Brain microvascular endothelial cell (primary cell): ENCODE measurements around the gene KLC3.
A peak's percentile ranks its signal among the peaks of the same experiment; 100 is the strongest.
"Not testable (repeated sequence)": the region's sequence is repeated elsewhere in the genome, so short reads cannot be mapped to it uniquely, and the experiment has no call there.

Source experiments
- DNase-seq: peaks from one replicate; pipeline ENCODE4 v3.0.0-alpha.2; 2020
- H3K27ac ChIP-seq: fragments of 250-450 bp; sonication (Bioruptor Pico); 2 replicates; pipeline ENCODE4 v1.5.1; 2020; ENCODE audit warnings: mild to moderate bottlenecking, moderate library complexity
- H3K27me3 ChIP-seq: fragments of 250-450 bp; sonication (Bioruptor Pico); replicated peaks from 2 replicates; pipeline ENCODE4 v1.5.1; 2020; ENCODE audit warnings: mild to moderate bottlenecking
- H3K36me3 ChIP-seq: fragments of 250-450 bp; sonication (Bioruptor Pico); replicated peaks from 2 replicates; pipeline ENCODE4 v1.5.1; 2020; ENCODE audit warnings: mild to moderate bottlenecking
- H3K4me3 ChIP-seq: 2 replicates; pipeline ENCODE4 v1.5.1; 2011; ENCODE audit warnings: low read depth, mild to moderate bottlenecking, control low read depth, low read length, moderate library complexity
- in situ Hi-C: cut with HindIII; loops from 2 replicates; pipeline ENCODE4 v1.10.0; 2017; ENCODE audit warnings: low sequenced_read_pairs, low pct_ligation_motif_present
- TF ChIP-seq, protein P1 (sequence below): IDR thresholded peaks from 2 replicates; pipeline ENCODE4 v1.5.1; 2011; ENCODE audit warnings: low read depth, mild to moderate bottlenecking, moderate library complexity, low read length, control low read depth, inconsistent platforms; ENCODE audit errors: missing control alignments

Gene KLC3

DNA sequence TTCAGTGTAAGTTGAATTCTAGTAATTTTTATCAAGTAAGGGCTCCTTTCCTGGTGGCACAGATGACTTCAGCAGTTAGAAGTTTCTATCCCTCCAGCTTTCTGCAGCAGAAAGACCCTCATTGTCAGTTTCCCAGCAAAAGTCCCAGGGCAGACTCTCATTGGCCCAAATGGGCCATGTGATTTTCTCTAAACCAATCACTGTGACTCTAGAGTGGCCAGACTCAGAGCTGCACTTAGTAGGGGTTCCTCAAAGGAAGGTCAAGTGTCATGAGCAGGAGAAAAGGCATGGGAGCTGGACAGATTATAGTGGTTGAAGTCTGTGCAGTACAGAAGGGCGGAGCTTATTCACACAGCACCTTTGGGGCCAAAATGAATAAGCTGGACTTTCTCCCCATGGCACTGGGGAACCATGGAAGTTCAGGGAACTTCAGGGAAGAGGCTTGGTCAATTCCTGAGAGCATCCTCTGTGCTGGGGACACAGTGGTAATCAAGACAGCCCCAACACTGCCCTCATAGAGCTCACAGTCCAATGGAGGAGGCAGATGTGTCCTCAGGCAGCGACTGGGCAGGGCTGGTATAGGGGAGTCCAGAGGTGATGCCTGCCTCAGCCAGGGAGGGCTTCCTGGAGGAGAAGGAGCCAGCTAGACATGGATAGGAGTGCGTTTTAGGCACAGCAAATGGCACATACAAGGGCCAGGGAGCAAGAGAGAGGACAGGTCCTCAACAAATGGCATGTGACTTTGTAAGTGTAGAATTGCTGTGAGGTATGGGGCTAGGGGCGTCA lies 36.2 kb upstream of the KLC3 start:
- TF ChIP-seq, protein P1, sequence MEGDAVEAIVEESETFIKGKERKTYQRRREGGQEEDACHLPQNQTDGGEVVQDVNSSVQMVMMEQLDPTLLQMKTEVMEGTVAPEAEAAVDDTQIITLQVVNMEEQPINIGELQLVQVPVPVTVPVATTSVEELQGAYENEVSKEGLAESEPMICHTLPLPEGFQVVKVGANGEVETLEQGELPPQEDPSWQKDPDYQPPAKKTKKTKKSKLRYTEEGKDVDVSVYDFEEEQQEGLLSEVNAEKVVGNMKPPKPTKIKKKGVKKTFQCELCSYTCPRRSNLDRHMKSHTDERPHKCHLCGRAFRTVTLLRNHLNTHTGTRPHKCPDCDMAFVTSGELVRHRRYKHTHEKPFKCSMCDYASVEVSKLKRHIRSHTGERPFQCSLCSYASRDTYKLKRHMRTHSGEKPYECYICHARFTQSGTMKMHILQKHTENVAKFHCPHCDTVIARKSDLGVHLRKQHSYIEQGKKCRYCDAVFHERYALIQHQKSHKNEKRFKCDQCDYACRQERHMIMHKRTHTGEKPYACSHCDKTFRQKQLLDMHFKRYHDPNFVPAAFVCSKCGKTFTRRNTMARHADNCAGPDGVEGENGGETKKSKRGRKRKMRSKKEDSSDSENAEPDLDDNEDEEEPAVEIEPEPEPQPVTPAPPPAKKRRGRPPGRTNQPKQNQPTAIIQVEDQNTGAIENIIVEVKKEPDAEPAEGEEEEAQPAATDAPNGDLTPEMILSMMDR = no peak
- DNase-seq = no peak
- in situ Hi-C loops = no loop called here

DNA sequence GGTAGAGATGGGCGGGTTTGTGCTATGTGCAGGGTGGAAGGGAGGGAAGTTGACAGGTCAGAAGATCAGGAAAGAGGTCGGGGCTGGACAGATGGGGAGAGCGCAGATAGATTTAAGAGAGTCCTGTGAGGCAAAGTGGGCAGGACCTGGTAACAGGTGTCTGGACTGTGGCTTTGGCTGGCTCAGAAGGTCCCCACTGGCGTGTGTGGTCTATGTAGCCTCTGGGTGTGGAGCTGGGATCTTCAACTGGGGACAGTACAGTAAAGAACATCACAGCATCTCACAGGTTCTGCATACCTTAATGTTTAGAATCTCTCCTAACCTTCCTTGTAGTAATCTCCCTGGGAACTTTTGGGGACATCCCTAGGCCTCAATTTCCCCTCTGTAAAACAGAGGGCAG lies 35.5 kb upstream of the KLC3 start:
- in situ Hi-C loops = no loop called here
- TF ChIP-seq, protein P1 = no peak
- DNase-seq = no peak
- no peak overlapping the region for H3K27ac ChIP-seq
- H3K4me3 ChIP-seq = no peak overlapping the region
- H3K36me3 ChIP-seq = peaks cover 5% of the 10 kb centered on the region
- H3K27me3 ChIP-seq = no peaks in the 10 kb centered on the region

More for the DNA sequence above, 36.2 kb upstream of the KLC3 start:
- Histone ChIP-seq H3K4me3 (no peak overlapping the region), H3K27me3 (no peaks in the 10 kb centered on the region), H3K36me3 (peaks cover 5% of the 10 kb centered on the region), H3K27ac (no peak overlapping the region)

DNA sequence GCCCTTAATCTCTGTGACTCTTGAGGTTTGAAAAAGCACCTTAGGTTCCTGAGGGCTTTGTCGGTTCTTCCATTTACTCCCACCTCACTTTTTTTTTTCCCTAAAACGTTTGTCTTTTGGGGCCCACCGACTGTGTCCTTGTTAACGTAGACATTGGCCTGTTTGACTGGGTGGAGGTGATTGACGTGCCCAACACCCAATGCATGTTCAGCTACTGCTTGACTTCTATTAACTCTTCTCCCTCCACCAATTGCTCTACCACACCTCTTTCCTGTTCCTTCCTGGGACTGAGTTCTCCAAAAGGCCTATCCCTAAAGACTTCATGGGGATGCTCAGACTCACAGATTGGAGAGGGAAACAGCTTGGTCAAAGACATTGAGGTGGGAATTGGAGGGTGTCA lies 35.1 kb upstream of the KLC3 start:
- H3K36me3 ChIP-seq = peaks cover 5% of the 10 kb centered on the region
- no peak overlapping the region for H3K27ac ChIP-seq
- in situ Hi-C loops = no loop called here
- TF ChIP-seq, protein P1 = no peak
- DNase-seq = peak; percentile 48
- no peaks in the 10 kb centered on the region for H3K27me3 ChIP-seq
- H3K4me3 ChIP-seq = no peak overlapping the region

DNA sequence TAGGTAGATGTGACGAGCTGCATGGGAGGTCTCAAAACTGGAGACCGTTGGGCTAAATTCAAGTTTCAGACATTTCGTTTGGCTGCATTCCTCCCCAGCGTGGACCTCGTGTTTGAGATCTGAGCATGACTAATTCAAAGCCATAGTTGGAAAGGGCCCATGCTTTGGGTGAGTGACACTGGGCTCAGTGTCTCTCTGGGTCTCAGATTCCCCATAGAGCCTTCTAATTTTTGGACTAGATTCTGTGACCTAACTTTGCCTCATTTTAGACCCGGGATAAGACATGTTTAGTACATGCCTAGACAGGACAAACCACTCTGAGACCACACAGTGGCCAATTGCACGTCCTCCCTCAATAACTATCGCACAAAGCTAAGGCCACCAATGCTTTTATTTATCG lies 34.5 kb upstream of the KLC3 start:
- Histone ChIP-seq H3K36me3 (no peaks in the 10 kb centered on the region), H3K27ac (no peak overlapping the region), H3K27me3 (no peaks in the 10 kb centered on the region), H3K4me3 (no peak overlapping the region)
- in situ Hi-C loops = no loop called here
- DNase-seq = no peak
- TF ChIP-seq, protein P1 = no peak

DNA sequence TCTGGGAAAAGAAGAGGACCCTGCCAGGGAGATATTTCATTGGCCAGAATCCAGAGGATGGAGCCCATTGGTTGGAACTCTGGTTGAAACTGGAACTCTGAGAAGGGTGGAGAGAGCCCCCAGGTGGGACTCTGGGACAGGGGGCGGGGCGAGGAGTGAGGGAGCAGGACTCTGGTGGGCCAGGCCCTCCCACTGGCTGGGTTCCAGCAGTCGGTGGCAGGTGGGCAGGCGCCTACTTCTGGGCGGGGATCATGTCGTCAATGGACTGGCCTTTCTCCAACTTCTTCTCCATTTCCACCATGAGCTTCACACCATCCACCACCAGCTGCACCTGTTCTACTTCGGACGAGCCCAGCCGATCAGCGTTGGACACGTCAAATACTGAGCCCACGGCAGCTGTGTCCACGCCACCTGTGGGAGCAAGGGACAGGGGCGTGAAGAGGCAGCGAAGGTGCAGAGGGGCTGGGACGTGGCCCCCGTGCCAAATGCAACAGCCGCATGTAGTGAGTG lies 34.0 kb upstream of the KLC3 start:
- TF ChIP-seq, protein P1 = no peak
- in situ Hi-C loops = no loop called here
- Histone ChIP-seq H3K36me3 (no peaks in the 10 kb centered on the region), H3K27me3 (no peaks in the 10 kb centered on the region), H3K27ac (no peak overlapping the region), H3K4me3 (no peak overlapping the region)
- no peak for DNase-seq

DNA sequence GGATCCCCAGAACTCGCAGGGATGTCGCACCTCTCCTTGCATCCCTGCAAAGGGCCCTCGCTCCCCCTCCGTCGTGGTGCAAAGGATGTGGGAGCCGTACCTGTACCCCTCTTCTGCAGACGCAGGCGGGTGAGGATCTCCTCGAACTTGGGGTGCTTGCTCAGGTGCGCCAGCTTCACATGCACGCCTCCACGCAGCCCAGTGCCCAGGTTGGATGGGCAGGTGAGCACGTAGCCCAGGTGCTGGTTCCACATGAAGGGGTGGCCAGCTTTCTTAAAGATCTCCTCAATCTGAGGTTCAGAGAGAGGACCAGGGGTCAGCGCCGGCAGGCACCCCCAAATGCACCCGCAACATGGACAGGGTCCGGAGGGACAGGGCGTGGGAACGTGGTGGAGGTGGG lies 33.2 kb upstream of the KLC3 start:
- in situ Hi-C loops = no loop called here
- Histone ChIP-seq H3K27ac (no peak overlapping the region), H3K4me3 (no peak overlapping the region), H3K36me3 (no peaks in the 10 kb centered on the region), H3K27me3 (no peaks in the 10 kb centered on the region)
- DNase-seq = no peak
- TF ChIP-seq, protein P1 = no peak

DNA sequence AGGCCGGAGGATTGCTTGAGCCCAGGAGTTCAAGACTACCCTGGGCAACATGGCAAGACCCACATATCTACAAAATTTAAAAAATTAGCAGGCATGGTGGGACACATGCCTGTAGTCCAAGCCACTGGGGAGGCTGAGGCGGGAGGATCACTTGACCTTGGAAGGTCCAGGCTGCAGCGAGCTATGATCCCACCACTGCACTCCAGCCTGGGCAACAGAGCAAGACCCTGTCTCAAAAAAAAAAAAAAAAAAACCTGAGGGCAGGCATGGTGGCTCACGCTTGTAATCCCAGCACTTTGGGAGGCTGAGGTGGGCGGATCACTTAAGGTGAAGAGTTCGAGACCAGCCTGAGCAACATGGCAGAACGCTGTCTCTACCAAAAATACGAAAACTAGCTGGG lies 31.2 kb upstream of the KLC3 start:
- in situ Hi-C loops, H3K27ac ChIP-seq, H3K36me3 ChIP-seq, H3K4me3 ChIP-seq, H3K27me3 ChIP-seq, DNase-seq: not testable (repeated sequence)
